GM18870 (cell line): ENCODE measurements around the gene SLC30A2.

Source experiments
- ATAC-seq: cut with Tn5 transposase; IDR thresholded peaks from one replicate; pipeline ENCODE4 v1.9.1; 2021; ENCODE audit warnings: moderate library complexity; ENCODE audit not compliant: unreplicated experiment

Gene SLC30A2

GRCh38 chr1:26023826-26024225, 22.1 kb downstream of the SLC30A2 start:
- no peak for ATAC-seq

- ATAC-seq, result no peak
Measured at GRCh38 chr1:26023009-26023408, 22.9 kb downstream of the SLC30A2 start.

- no peak for ATAC-seq
Measured at GRCh38 chr1:26022404-26022779, 23.5 kb downstream of the SLC30A2 start.

GRCh38 chr1:26021647-26022403, 24.1 kb downstream of the SLC30A2 start, which contains the start of gene EXTL1:
Gene EXTL1 (plus strand): TSS chr1:26021775. CDS start chr1:26022647, 872 bp downstream.
- ATAC-seq, result no peak

- ATAC-seq, result no peak
Measured at GRCh38 chr1:26020941-26021646, 24.8 kb downstream of the SLC30A2 start.

- no peak for ATAC-seq
Measured at GRCh38 chr1:26020330-26020768, 25.6 kb downstream of the SLC30A2 start.

GRCh38 chr1:26019641-26020315, 26.1 kb downstream of the SLC30A2 start:
- ATAC-seq, result no peak

- ATAC-seq, result no peak
Measured at GRCh38 chr1:26017606-26018005, 28.3 kb downstream of the SLC30A2 start.

- no peak for ATAC-seq
Measured at GRCh38 chr1:26016953-26017545, 28.9 kb downstream of the SLC30A2 start.

- no peak for ATAC-seq
Measured at GRCh38 chr1:26016258-26016952, 29.5 kb downstream of the SLC30A2 start.

- no peak for ATAC-seq
Measured at GRCh38 chr1:26015358-26015757, 30.6 kb downstream of the SLC30A2 start.

GRCh38 chr1:26014179-26014578, 31.7 kb downstream of the SLC30A2 start:
- no peak for ATAC-seq

GRCh38 chr1:26012864-26013263, 33.1 kb downstream of the SLC30A2 start:
- no peak for ATAC-seq

- ATAC-seq, result no peak
Measured at GRCh38 chr1:26010825-26011224, 35.1 kb downstream of the SLC30A2 start.

GRCh38 chr1:26009796-26010447, 36.0 kb downstream of the SLC30A2 start:
- no peak for ATAC-seq

GRCh38 chr1:26006710-26007109, 39.2 kb downstream of the SLC30A2 start:
- ATAC-seq, result no peak

GRCh38 chr1:26005434-26006105, 40.3 kb downstream of the SLC30A2 start:
- ATAC-seq, result no peak

- no peak for ATAC-seq
Measured at GRCh38 chr1:26003756-26004155, 42.2 kb downstream of the SLC30A2 start.

- no peak for ATAC-seq
Measured at GRCh38 chr1:26003262-26003661, 42.7 kb downstream of the SLC30A2 start.
